ES-I3 (cell line): ENCODE measurements around the gene MBD3L4.
"Not testable (repeated sequence)": the region's sequence is repeated elsewhere in the genome, so short reads cannot be mapped to it uniquely, and the experiment has no call there.

ENCODE experiments used
- H3K36me3 ChIP-seq: 2 replicates; pipeline ENCODE4 v1.6.1; 2013; ENCODE audit warnings: mild to moderate bottlenecking, low read length, control low read depth, moderate library complexity; ENCODE audit not compliant: insufficient read depth
- H3K4me1 ChIP-seq: 2 replicates; pipeline ENCODE4 v1.6.1; 2013; ENCODE audit warnings: mild to moderate bottlenecking, control low read depth, low read length; ENCODE audit not compliant: insufficient read depth
- H3K9ac ChIP-seq: 2 replicates; pipeline ENCODE4 v1.6.1; 2013; ENCODE audit warnings: low read depth, mild to moderate bottlenecking, low read length, moderate library complexity
- H3K9me3 ChIP-seq: 2 replicates; pipeline ENCODE4 v1.6.1; 2013; ENCODE audit warnings: mild to moderate bottlenecking, low read length, moderate library complexity; ENCODE audit not compliant: control insufficient read depth, insufficient read depth

The MBD3L4 gene

GRCh38 chr19:7040079-7040478 is at the start of gene MBD3L4:
MBD3L4 (minus strand) TSS chr19:7040179; CDS start chr19:7040144, 35 bp downstream.
- H3K9me3 ChIP-seq, H3K36me3 ChIP-seq, H3K9ac ChIP-seq, H3K4me1 ChIP-seq: not testable (repeated sequence)

- no peak overlapping the region for H3K9ac ChIP-seq
- H3K9me3 ChIP-seq = peaks cover 34% of the 10 kb centered on the region
- H3K36me3 ChIP-seq = peaks cover 18% of the 10 kb centered on the region
- H3K4me1 ChIP-seq = no peaks in the 10 kb centered on the region
Measured at GRCh38 chr19:7088999-7089398, 49.0 kb upstream of the MBD3L4 start.

GRCh38 chr19:7083076-7083956 is 43.3 kb upstream of the MBD3L4 start:
- Histone ChIP-seq H3K36me3 (peaks cover 60% of the 10 kb centered on the region), H3K9me3 (peaks cover 79% of the 10 kb centered on the region), H3K4me1 (no peaks in the 10 kb centered on the region)

GRCh38 chr19:7078008-7078407 is 38.0 kb upstream of the MBD3L4 start:
- peaks cover 72% of the 10 kb centered on the region for H3K36me3 ChIP-seq
- H3K9me3 ChIP-seq = peaks cover 66% of the 10 kb centered on the region
- no peaks in the 10 kb centered on the region for H3K4me1 ChIP-seq

More at GRCh38 chr19:7083076-7083956, 43.3 kb upstream of the MBD3L4 start:
- no peak overlapping the region for H3K9ac ChIP-seq

GRCh38 chr19:7076151-7076550 is 36.2 kb upstream of the MBD3L4 start:
- peaks cover 66% of the 10 kb centered on the region for H3K36me3 ChIP-seq
- H3K4me1 ChIP-seq = no peaks in the 10 kb centered on the region
- H3K9me3 ChIP-seq = peaks cover 50% of the 10 kb centered on the region
- no peak overlapping the region for H3K9ac ChIP-seq

More at GRCh38 chr19:7078008-7078407, 38.0 kb upstream of the MBD3L4 start:
- no peak overlapping the region for H3K9ac ChIP-seq

GRCh38 chr19:7074705-7075282 is 34.8 kb upstream of the MBD3L4 start:
- Histone ChIP-seq H3K36me3 (peaks cover 53% of the 10 kb centered on the region), H3K9ac (no peak overlapping the region), H3K4me1 (no peaks in the 10 kb centered on the region), H3K9me3 (peaks cover 38% of the 10 kb centered on the region)

- Histone ChIP-seq H3K4me1 (no peaks in the 10 kb centered on the region; the same call in 1 of the 2 replicates), H3K36me3 (peaks cover 38% of the 10 kb centered on the region), H3K9ac (no peak overlapping the region), H3K9me3 (peaks cover 19% of the 10 kb centered on the region)
Measured at GRCh38 chr19:7072541-7072940, 32.6 kb upstream of the MBD3L4 start.

- H3K36me3 ChIP-seq = peaks cover 16% of the 10 kb centered on the region
- H3K9ac ChIP-seq = peak overlapping the region; percentile 97
- no peaks in the 10 kb centered on the region; the same call in 1 of the 2 replicates for H3K4me1 ChIP-seq
- no peaks in the 10 kb centered on the region for H3K9me3 ChIP-seq
Measured at GRCh38 chr19:7069904-7070226, 29.9 kb upstream of the MBD3L4 start.

- Histone ChIP-seq H3K9me3 (no peaks in the 10 kb centered on the region), H3K9ac (peak within 1 kb of the TSS; percentile 97), H3K36me3 (peaks cover 16% of the 10 kb centered on the region), H3K4me1 (no peaks in the 10 kb centered on the region; the same call in 1 of the 2 replicates)
Measured at GRCh38 chr19:7069042-7069903, 29.3 kb upstream of the MBD3L4 start, which contains the start of gene ZNF557. ZNF557 (plus strand) TSS chr19:7069703; CDS start chr19:7075075, 5,372 bp downstream.

GRCh38 chr19:7068599-7068998 is 28.6 kb upstream of the MBD3L4 start:
- Histone ChIP-seq H3K36me3 (peaks cover 14% of the 10 kb centered on the region), H3K9ac (no peak overlapping the region), H3K4me1 (no peaks in the 10 kb centered on the region; the same call in 1 of the 2 replicates), H3K9me3 (no peaks in the 10 kb centered on the region)

GRCh38 chr19:7067716-7068115 is 27.7 kb upstream of the MBD3L4 start:
- Histone ChIP-seq H3K9me3 (no peaks in the 10 kb centered on the region), H3K9ac (no peak overlapping the region), H3K4me1 (no peaks in the 10 kb centered on the region; the same call in 1 of the 2 replicates), H3K36me3 (peaks cover 9% of the 10 kb centered on the region)

- not testable (repeated sequence) for H3K9me3 ChIP-seq, H3K36me3 ChIP-seq, H3K4me1 ChIP-seq, H3K9ac ChIP-seq
Measured at GRCh38 chr19:7067122-7067521, 27.1 kb upstream of the MBD3L4 start.

GRCh38 chr19:7063764-7064418 is 23.9 kb upstream of the MBD3L4 start:
- Histone ChIP-seq H3K9ac (no peak overlapping the region), H3K36me3 (no peaks in the 10 kb centered on the region), H3K9me3 (no peaks in the 10 kb centered on the region), H3K4me1 (no peaks in the 10 kb centered on the region; the same call in 1 of the 2 replicates)

- Histone ChIP-seq H3K4me1 (no peaks in the 10 kb centered on the region), H3K9ac (no peak overlapping the region), H3K36me3 (no peaks in the 10 kb centered on the region), H3K9me3 (no peaks in the 10 kb centered on the region)
Measured at GRCh38 chr19:7063339-7063738, 23.4 kb upstream of the MBD3L4 start.
